ENCODE results near the gene TRIP6.

The TRIP6 gene

DNA sequence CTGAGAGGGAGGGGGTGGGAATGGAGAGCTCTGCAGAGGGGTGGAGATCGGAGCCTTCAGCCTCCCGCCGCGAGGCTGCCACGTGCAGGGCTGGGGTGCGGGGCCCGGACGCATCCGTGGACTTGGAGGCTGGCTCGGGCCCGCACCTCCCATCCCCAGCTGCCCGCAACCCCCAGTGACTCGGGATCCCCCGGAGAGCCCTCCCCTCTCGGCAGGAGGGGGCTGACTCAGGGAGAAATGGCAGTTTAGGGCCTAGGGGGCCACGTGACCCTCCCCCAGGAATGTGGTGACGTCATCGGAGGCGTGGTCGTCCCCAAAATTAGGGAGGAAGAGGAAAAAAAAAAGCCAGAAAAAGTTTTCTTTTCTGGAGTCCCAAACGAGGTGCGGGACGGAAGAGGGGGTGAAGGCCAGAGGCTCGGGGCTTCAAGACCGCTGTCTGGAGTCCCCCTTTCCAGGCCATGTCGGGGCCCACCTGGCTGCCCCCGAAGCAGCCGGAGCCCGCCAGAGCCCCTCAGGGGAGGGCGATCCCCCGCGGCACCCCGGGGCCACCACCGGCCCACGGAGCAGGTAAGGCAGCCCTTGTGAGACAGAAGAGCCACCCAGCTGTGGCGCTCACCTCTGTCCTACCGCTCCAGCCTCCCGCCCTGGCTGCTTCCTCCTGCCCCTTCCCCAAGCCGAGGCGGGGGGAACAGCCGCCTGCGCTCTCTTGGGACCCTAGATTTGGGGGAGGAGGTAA is at the start of gene TRIP6:
Gene TRIP6, plus strand, starts transcription at position 348 of the 736 bp plus-strand sequence. Its CDS starts 111 bp downstream, at position 459.
- TF ChIP-seq, protein P1, sequence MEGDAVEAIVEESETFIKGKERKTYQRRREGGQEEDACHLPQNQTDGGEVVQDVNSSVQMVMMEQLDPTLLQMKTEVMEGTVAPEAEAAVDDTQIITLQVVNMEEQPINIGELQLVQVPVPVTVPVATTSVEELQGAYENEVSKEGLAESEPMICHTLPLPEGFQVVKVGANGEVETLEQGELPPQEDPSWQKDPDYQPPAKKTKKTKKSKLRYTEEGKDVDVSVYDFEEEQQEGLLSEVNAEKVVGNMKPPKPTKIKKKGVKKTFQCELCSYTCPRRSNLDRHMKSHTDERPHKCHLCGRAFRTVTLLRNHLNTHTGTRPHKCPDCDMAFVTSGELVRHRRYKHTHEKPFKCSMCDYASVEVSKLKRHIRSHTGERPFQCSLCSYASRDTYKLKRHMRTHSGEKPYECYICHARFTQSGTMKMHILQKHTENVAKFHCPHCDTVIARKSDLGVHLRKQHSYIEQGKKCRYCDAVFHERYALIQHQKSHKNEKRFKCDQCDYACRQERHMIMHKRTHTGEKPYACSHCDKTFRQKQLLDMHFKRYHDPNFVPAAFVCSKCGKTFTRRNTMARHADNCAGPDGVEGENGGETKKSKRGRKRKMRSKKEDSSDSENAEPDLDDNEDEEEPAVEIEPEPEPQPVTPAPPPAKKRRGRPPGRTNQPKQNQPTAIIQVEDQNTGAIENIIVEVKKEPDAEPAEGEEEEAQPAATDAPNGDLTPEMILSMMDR (IDR thresholded peaks at IDR 0.05; ENCODE audit: low read depth, low read length, missing control alignments), result no peak
- H3K4me3 ChIP-seq (ENCODE audit: low read depth, low read length), result peak within 1 kb of the TSS; percentile 97
- peak; percentile 80 for DNase-seq (ENCODE audit: low read depth)
- in situ Hi-C loops (cut with HindIII; ENCODE audit: low sequenced_read_pairs), result no loop called here

DNA sequence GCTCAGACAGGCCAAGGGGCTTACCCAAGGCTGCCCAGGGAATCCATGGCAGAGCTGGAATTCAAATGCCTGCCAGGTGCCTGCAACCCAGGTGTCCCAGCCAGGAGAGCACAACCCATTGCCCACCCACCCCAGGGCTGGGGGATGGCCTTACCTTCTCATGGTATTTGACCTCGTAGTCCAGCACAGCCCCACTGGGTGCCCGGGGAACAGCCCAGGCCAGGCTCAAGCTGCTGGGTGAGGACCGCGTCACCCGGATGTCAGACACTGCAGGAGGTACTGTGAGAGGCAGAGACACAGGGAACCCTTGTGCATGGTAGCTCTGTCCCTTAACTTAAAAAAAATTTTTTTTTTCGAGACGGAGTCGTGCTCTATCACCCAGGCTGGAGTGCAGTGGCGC is 48.8 kb upstream of the TRIP6 start:
- TF ChIP-seq, protein P1 (IDR thresholded peaks at IDR 0.05; ENCODE audit: low read depth, low read length, missing control alignments), result no peak
- no peak for DNase-seq (ENCODE audit: low read depth)
- no peak overlapping the region for H3K4me3 ChIP-seq (ENCODE audit: low read depth, low read length)
- in situ Hi-C loops (cut with HindIII; ENCODE audit: low sequenced_read_pairs), result no loop called here

DNA sequence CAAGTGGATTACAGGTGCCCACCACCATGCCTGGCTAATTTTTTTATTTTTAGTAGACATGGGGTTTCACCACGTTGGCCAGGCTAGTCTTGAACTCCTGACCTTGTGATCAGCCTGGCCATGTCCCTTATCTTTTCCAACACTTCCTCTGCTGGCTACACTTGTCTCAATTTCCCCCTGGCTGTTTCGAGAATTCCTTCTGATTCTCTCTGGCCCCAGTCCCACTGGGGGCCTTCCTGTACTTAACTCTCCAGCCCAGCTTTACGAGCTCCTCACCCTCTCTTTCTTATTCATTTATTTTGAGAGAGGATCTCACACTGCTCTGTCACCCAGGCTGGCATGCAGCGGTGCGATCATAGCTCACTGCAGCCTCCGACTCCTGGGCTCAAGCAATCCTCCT is 48.4 kb upstream of the TRIP6 start:
- no peak overlapping the region for H3K4me3 ChIP-seq (ENCODE audit: low read depth, low read length)
- DNase-seq (ENCODE audit: low read depth), result no peak
- TF ChIP-seq, protein P1 (IDR thresholded peaks at IDR 0.05; ENCODE audit: low read depth, low read length, missing control alignments), result no peak
- in situ Hi-C loops (cut with HindIII; ENCODE audit: low sequenced_read_pairs), result no loop called here

DNA sequence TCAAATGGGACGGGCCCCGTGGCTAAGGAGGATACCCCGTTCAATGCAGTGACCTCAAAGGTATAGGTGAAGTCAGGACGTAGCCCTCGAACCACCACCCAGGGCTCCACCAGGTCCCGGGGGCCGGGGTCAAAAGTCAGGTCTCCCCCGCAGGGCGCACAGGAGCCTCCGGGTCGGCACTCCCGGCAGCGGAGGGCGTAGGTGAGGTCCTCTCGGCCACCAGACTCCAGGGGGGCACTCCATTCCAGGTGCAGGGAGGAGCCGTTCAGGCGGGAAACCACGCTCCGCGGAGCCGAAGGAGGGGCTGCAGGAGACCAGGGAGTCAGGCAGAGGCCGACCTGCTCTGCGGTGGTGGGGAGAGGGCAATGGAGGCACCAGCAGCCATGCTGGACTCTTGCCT is 47.6 kb upstream of the TRIP6 start:
- TF ChIP-seq, protein P1 (IDR thresholded peaks at IDR 0.05; ENCODE audit: low read depth, low read length, missing control alignments), result no peak
- DNase-seq (ENCODE audit: low read depth), result no peak
- H3K4me3 ChIP-seq (ENCODE audit: low read depth, low read length), result no peak overlapping the region
- in situ Hi-C loops (cut with HindIII; ENCODE audit: low sequenced_read_pairs), result no loop called here

- TF ChIP-seq, protein P1 (IDR thresholded peaks at IDR 0.05; ENCODE audit: low read depth, low read length, missing control alignments), result no peak
- no peak for DNase-seq (ENCODE audit: low read depth)
- in situ Hi-C loops (cut with HindIII; ENCODE audit: low sequenced_read_pairs), result no loop called here
- no peak overlapping the region for H3K4me3 ChIP-seq (ENCODE audit: low read depth, low read length)
Observed at GRCh38 chr7:100822236-100823139, 44.7 kb upstream of the TRIP6 start.

DNA sequence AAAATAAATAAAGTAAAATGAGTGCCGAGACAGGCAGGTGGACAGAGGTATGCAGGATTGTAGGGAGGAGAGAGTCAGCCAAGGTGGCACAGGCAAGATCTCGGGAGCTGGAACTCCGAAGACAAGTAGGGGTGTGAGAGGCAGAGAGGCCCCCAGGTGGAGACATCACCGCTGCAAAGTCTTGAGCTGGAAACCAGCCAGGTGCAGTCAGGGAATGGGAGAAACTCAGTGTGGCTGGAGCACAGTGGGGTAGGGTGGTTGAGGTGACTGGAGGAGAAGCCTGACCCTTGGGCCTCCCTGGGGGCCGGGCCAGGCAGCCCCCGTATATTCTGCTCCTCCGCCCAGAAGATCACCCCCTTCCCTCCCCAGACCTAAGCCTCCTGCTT is 44.1 kb upstream of the TRIP6 start:
- no peak for DNase-seq (ENCODE audit: low read depth)
- TF ChIP-seq, protein P1 (IDR thresholded peaks at IDR 0.05; ENCODE audit: low read depth, low read length, missing control alignments), result no peak
- in situ Hi-C loops (cut with HindIII; ENCODE audit: low sequenced_read_pairs), result no loop called here

More for the DNA sequence above, 44.1 kb upstream of the TRIP6 start:
- no peak overlapping the region for H3K4me3 ChIP-seq (ENCODE audit: low read depth, low read length)

Data from astrocyte of the cerebellum (primary cell).